ENCODE measurements around the gene C3orf33.

DNA sequence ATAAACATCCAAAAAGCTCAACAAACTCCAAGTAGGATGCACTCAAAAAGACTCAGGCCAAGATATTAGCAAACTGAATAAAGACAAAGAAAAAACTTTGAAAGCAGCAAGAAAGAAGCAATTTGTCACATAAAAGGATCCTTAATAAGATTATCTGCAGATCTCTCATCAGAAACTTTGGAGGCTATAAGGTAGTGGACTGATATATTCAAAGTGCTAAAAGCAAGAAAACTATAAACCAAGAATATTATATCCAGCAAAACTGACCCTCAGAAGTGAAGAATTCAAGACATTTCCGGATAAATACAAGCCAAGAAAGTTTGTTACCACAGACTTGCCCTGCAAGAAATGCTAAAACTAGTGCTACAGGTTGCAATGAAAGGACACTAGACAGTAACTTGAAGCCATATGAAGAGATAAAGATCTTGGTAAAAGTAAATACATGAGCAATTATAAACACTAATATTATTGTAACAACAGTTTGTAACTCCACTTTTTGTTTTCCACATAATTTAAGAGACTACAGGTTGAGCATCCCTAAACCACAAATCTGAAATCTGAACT is 23.6 kb downstream of the C3orf33 start:
- TF ChIP-seq CTCF (IDR thresholded peaks at IDR 0.05): no peak
- TF ChIP-seq POLR2A (IDR thresholded peaks at IDR 0.05): no peak

All from heart left ventricle (tissue), 13 donors.